Thyroid gland (tissue), 4 donors: ENCODE results near the gene XYLB.

Experiments
- POLR2A ChIP-seq, 2 donors: fragments of 450-650 bp; IDR thresholded peaks; one replicate each; pipeline ENCODE4 v1.6.1; 2017; ENCODE audit warnings: antibody characterized with exemption in 2 of 2, mild to moderate bottlenecking in 2 of 2, moderate library complexity in 1 of 2
- TF ChIP-seq, protein P1 (sequence below), 6 experiments: fragments of 200-600 bp in 3 of 6; fragments of 450-650 bp in 3 of 6; sonication (generic) in 3 of 6; IDR thresholded peaks; one replicate each; pipeline ENCODE4 v1.5.1; 2016 to 2019; ENCODE audit warnings: antibody characterized with exemption in 6 of 6, mild to moderate bottlenecking in 2 of 6, inconsistent platforms in 1 of 6, moderate library complexity in 1 of 6

GRCh38 chr3:38308456-38308855, 38.1 kb upstream of the XYLB start:
- TF ChIP-seq, protein P1, sequence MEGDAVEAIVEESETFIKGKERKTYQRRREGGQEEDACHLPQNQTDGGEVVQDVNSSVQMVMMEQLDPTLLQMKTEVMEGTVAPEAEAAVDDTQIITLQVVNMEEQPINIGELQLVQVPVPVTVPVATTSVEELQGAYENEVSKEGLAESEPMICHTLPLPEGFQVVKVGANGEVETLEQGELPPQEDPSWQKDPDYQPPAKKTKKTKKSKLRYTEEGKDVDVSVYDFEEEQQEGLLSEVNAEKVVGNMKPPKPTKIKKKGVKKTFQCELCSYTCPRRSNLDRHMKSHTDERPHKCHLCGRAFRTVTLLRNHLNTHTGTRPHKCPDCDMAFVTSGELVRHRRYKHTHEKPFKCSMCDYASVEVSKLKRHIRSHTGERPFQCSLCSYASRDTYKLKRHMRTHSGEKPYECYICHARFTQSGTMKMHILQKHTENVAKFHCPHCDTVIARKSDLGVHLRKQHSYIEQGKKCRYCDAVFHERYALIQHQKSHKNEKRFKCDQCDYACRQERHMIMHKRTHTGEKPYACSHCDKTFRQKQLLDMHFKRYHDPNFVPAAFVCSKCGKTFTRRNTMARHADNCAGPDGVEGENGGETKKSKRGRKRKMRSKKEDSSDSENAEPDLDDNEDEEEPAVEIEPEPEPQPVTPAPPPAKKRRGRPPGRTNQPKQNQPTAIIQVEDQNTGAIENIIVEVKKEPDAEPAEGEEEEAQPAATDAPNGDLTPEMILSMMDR (IDR thresholded peaks at IDR 0.05) = no peak
- TF ChIP-seq POLR2A (IDR thresholded peaks at IDR 0.05) = no peak
